ENCODE measurements around the gene ATP5F1B.

The ATP5F1B gene

DNA sequence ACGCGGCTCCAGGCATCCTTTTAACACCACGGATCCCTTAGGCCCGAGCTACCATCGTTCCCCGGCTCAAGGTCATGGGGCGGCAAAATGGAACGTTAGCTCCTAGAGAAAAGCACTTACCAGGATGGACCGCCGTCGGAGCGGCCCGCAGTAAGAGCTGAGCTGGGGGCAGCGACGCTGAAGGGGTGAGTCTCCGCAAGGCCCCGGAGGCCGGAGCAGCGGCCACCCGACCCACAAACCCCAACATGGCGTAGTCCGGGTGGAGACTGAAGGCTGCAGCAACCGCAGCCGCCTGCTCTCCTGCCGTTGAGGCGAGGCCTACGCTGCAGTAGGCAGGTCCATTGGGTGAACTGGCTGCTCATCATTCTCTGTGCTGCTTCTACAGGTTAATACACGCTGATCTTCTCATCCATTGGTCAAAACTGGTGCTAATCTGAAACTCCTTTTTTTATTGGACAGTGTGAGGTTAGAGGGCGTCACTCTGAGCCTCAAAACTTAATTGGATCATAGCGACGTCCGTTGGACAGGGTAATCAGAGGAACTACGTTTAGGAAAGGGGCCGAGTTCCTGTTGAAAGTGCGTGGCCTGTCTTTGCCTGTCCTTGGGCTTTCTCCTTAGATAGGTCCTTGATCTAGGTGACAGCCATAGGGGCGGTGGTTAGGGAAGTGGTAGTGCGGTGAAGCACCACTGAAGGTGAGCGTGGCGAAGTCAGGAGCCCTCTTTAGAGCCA is at the start of gene ATP5F1B:
Gene ATP5F1B, minus strand, starts transcription at position 268 of the 730 bp plus-strand sequence. Its CDS starts 21 bp downstream, at position 247.
- TF ChIP-seq, protein P1, sequence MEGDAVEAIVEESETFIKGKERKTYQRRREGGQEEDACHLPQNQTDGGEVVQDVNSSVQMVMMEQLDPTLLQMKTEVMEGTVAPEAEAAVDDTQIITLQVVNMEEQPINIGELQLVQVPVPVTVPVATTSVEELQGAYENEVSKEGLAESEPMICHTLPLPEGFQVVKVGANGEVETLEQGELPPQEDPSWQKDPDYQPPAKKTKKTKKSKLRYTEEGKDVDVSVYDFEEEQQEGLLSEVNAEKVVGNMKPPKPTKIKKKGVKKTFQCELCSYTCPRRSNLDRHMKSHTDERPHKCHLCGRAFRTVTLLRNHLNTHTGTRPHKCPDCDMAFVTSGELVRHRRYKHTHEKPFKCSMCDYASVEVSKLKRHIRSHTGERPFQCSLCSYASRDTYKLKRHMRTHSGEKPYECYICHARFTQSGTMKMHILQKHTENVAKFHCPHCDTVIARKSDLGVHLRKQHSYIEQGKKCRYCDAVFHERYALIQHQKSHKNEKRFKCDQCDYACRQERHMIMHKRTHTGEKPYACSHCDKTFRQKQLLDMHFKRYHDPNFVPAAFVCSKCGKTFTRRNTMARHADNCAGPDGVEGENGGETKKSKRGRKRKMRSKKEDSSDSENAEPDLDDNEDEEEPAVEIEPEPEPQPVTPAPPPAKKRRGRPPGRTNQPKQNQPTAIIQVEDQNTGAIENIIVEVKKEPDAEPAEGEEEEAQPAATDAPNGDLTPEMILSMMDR (IDR thresholded peaks at IDR 0.05) = peak; percentile 53
- peaks cover 36% of the 10 kb centered on the region for H3K36me3 ChIP-seq
- peaks cover 17 to 25% of the 10 kb centered on the region in 2 experiments for H3K4me1 ChIP-seq (ENCODE audit: control insufficient read depth in 1 of 2, insufficient read depth in 1 of 2, low read depth in 1 of 2, low read length in 1 of 2)
- H3K4me3 ChIP-seq (ENCODE audit: low read depth in 1 of 2, low read length in 1 of 2) = peak within 1 kb of the TSS; percentile 77 to 79
- H3K27ac ChIP-seq = peak within 1 kb of the TSS; percentile 83
- H3K9me3 ChIP-seq = no peaks in the 10 kb centered on the region
- H3K27me3 ChIP-seq = no peaks in the 10 kb centered on the region

DNA sequence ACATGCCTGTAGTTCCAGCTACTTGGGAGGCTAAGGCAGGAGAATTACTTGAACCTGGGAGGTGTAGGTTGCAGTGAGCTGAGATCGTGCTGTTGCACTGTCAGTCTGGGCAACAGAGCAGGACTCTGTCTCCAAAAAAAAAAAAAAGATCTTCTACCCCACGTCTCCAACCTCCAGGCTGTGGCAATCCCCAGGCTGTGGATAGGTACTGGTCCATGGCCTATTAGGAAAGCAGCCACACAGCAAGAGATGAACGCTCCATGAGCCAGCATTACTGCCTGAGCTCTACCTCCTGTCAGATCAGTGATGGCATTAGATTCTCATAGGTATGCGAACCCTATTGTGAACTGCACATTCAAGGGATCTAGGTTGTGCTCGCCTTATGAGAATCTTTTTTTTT is 48.4 kb upstream of the ATP5F1B start:
- no peaks in the 10 kb centered on the region for H3K9me3 ChIP-seq
- H3K27ac ChIP-seq = no peak overlapping the region
- H3K4me1 ChIP-seq (ENCODE audit: control insufficient read depth in 1 of 2, insufficient read depth in 1 of 2, low read depth in 1 of 2, low read length in 1 of 2) = peaks cover 16 to 17% of the 10 kb centered on the region in 2 experiments
- no peaks in the 10 kb centered on the region for H3K36me3 ChIP-seq
- TF ChIP-seq, protein P1 (IDR thresholded peaks at IDR 0.05) = no peak
- H3K4me3 ChIP-seq (ENCODE audit: low read depth in 1 of 2, low read length in 1 of 2) = no peak overlapping the region
- no peaks in the 10 kb centered on the region for H3K27me3 ChIP-seq

DNA sequence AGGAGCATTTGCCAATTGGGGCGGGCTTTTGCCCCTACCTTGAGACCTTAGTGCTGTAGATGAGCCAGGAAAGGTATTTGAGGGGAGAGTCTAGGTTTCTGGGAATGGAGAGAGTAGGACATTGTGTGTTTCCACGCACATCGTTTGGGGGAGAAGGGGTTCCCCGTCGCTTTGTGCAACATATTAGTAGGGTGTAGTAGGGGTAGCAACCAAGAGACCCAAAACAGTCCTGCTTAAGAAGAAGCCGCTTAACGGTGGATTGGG is 43.0 kb upstream of the ATP5F1B start:
- H3K27ac ChIP-seq = peak overlapping the region; percentile 93
- peaks cover 47 to 50% of the 10 kb centered on the region in 2 experiments for H3K4me1 ChIP-seq (ENCODE audit: control insufficient read depth in 1 of 2, insufficient read depth in 1 of 2, low read depth in 1 of 2, low read length in 1 of 2)
- no peaks in the 10 kb centered on the region for H3K9me3 ChIP-seq
- TF ChIP-seq, protein P1 (IDR thresholded peaks at IDR 0.05) = no peak
- H3K4me3 ChIP-seq (ENCODE audit: low read depth in 1 of 2, low read length in 1 of 2) = peak overlapping the region; percentile 81 to 85
- no peaks in the 10 kb centered on the region for H3K27me3 ChIP-seq
- H3K36me3 ChIP-seq = no peaks in the 10 kb centered on the region

DNA sequence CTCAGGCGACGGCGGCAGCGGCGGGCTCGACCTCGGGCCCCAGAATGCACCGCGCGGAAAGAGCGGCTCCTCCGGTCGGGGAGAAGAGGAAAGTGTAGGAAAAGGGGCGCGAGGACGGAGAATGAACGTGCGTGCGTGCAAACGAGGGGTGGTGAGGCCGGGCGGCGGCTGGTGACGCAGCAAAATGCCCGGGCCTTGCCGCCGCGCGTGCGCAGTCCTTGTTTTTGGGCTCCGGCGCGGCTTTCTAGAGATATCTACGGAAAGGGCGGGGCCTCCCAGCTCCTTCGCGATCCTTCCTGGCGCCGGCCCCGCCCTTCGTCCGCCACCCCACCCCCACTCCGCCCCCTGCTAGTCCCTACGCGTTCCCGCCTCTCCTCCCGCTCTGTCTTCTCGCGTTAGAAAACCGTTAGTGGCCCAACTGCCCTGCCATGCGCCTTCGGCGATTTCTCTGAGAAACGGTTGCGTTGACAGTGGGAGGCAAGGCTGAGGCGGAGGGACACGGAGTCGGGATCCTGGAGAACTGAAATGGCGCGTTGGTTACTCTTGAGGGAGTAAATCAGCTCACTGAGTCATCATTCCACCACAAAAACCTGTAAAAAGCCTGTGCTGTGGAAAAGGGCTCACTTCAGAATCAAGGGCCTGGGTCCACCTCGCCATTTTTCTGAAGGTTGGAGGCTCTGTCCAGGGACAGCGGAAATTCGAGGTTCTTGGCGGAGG is 42.5 kb upstream of the ATP5F1B start, which contains the start of gene PTGES3:
Gene PTGES3, minus strand, starts transcription at position 156 of the 717 bp plus-strand sequence. CDS start 285 bp downstream, outside the sequence.
- peak within 1 kb of the TSS; percentile 93 for H3K27ac ChIP-seq
- no peaks in the 10 kb centered on the region for H3K9me3 ChIP-seq
- peak within 1 kb of the TSS; percentile 81 to 85 for H3K4me3 ChIP-seq (ENCODE audit: low read depth in 1 of 2, low read length in 1 of 2)
- H3K36me3 ChIP-seq = no peaks in the 10 kb centered on the region
- TF ChIP-seq, protein P1 (IDR thresholded peaks at IDR 0.05) = peak; percentile 38
- no peaks in the 10 kb centered on the region for H3K27me3 ChIP-seq
- peaks cover 47 to 51% of the 10 kb centered on the region in 2 experiments for H3K4me1 ChIP-seq (ENCODE audit: control insufficient read depth in 1 of 2, insufficient read depth in 1 of 2, low read depth in 1 of 2, low read length in 1 of 2)

DNA sequence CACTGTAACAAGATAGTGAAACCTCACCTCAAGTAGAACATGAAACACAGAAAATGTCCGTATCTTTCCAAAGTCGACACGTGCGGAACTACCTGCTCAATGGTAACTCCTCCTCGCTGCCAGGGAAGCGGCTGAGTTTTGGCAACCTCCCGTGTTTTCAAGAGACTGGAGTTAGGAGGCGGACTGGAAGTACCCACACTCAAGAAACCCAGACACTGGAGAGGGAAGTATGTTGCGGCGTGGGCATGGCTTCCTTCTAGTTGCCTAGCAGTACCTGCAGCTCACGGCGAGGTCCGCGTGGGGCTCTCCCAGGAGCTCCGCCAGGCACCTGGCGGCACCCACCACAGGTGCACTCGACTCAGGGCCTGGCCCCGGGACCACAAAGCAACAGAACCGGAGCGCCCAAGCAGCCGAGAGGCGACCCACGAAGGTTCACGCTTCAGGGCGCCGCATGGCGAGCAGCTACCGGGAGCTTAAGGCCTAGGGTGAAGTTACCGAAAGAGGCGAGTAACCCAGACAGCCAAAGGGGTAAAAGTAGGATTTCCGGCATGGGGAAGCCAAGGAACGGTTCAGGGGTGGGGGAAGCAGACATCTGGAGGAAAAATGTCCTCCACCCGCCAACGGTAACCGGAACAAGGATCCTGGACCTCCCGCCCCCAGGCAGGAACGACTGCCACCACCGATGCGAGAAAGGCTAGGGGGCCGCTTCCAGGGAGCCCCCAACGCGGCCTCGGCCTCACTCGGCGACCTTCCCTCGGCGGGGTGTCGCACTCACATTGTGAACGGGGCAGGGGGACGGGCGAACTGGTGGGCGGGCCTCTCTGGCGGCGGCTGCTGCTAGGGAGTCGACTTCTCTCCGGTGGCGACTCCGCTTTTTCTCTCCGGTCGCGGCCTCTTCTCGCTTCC is 41.7 kb upstream of the ATP5F1B start:
- H3K36me3 ChIP-seq = no peaks in the 10 kb centered on the region
- peak overlapping the region; percentile 81 to 85 for H3K4me3 ChIP-seq (ENCODE audit: low read depth in 1 of 2, low read length in 1 of 2)
- no peaks in the 10 kb centered on the region for H3K27me3 ChIP-seq
- H3K4me1 ChIP-seq (ENCODE audit: control insufficient read depth in 1 of 2, insufficient read depth in 1 of 2, low read depth in 1 of 2, low read length in 1 of 2) = peaks cover 47 to 51% of the 10 kb centered on the region in 2 experiments
- no peaks in the 10 kb centered on the region for H3K9me3 ChIP-seq
- peak overlapping the region; percentile 93 for H3K27ac ChIP-seq
- TF ChIP-seq, protein P1 (IDR thresholded peaks at IDR 0.05) = peak; percentile 14
